Gastrocnemius medialis (tissue), 4 donors: ENCODE measurements around the gene PEX16. TPM values are rescaled to one million over a fixed set of nuclear protein-coding genes. Genes with fewer than 3 reads are reported as not detected.

Source experiments
- ATAC-seq, 2 donors: fragments of 150-250 bp; one replicate each; pipeline ENCODE4 v1.9.1; 2016
- DNase-seq, 2 donors: peaks; one replicate each; pipeline ENCODE4 v3.0.0-alpha.2; 2019
- H3K27ac ChIP-seq, 4 donors: fragments of 200-600 bp; sonication (generic); 1 replicate in 1 of 4; 2 replicates in 3 of 4; pipeline ENCODE4 v1.5.1; 2016 to 2018; ENCODE audit warnings: mild to moderate bottlenecking in 2 of 4, moderate library complexity in 1 of 4
- H3K27me3 ChIP-seq, 3 donors: fragments of 200-600 bp; sonication (generic) in 2 of 3; 1 replicate in 1 of 3; 2 replicates in 2 of 3; pipeline versions ENCODE4 v1.5.1 to v1.6.0; 2016 to 2019; ENCODE audit warnings: mild to moderate bottlenecking in 1 of 3, moderate library complexity in 1 of 3
- H3K36me3 ChIP-seq, 2 donors: fragments of 200-600 bp; sonication (generic) in 1 of 2; one replicate each; pipeline ENCODE4 v1.5.1; 2017 to 2018
- H3K4me1 ChIP-seq, 2 donors: fragments of 200-600 bp; sonication (generic) in 1 of 2; one replicate each; pipeline ENCODE4 v1.5.1; 2016 to 2017; ENCODE audit warnings: mild to moderate bottlenecking in 2 of 2
- H3K4me3 ChIP-seq, 4 donors: fragments of 200-600 bp; sonication (generic) in 3 of 4; 1 replicate in 1 of 4; 2 replicates in 3 of 4; pipeline ENCODE4 v1.5.1; 2016 to 2019; ENCODE audit warnings: mild to moderate bottlenecking in 2 of 4
- H3K9me3 ChIP-seq, 3 donors: fragments of 200-600 bp; sonication (generic) in 2 of 3; 1 replicate in 1 of 3; 2 replicates in 2 of 3; pipeline ENCODE4 v1.5.1; 2016 to 2019
- POLR2A ChIP-seq, 2 donors: fragments of 450-650 bp; IDR thresholded peaks; one replicate each; pipeline ENCODE4 v1.6.1; 2017; ENCODE audit warnings: antibody characterized with exemption in 2 of 2, mild to moderate bottlenecking in 2 of 2, moderate library complexity in 2 of 2
- in situ Hi-C, 4 donors: fragments of 200-750 bp; cut with MboI; loops; one replicate each; pipeline versions ENCODE4 v1.15.0 to v1.8.0; 2017; ENCODE audit warnings: low sequenced_read_pairs in 4 of 4
- intact Hi-C: fragments of 100-400 bp; cut with DNase I; formaldehyde crosslinking; loops from one replicate; pipeline ENCODE4 v1.15.1; 2023; ENCODE audit warnings: low total_unique reads
- total RNA-seq, 4 donors: library from RNA; depleted of rRNA; stranded (reverse); fragments of >200 nt; gene quantifications; one replicate each; pipeline versions ENCODE4 v1.1.0 to v1.2.3, GENCODE V29; 2016
- TF ChIP-seq, protein P1 (sequence below), 5 experiments: fragments of 450-650 bp in 3 of 5; fragments of 200-600 bp in 2 of 5; sonication (generic) in 2 of 5; IDR thresholded peaks in 4 of 5; conservative IDR thresholded peaks in 1 of 5; 1 replicate in 4 of 5; 2 replicates in 1 of 5; pipeline ENCODE4 v1.5.1; 2016 to 2019; ENCODE audit warnings: antibody characterized with exemption in 5 of 5, mild to moderate bottlenecking in 3 of 5, moderate library complexity in 3 of 5

PEX16 gene
- total RNA-seq, 4 donors from 2014 or later = 18.5 to 27.2 (median 20.5) TPM

- Histone ChIP-seq H3K4me3 (no peak overlapping the region), H3K27ac (peak overlapping the region in 3 of 4 donors; percentile 9 to 46 (median 39)), H3K4me1 (peaks cover 10 to 12% of the 10 kb centered on the region in 2 donors), H3K36me3 (peaks cover 0 to 51% of the 10 kb centered on the region in 2 donors), H3K27me3 (no peaks in the 10 kb centered on the region), H3K9me3 (no peaks in the 10 kb centered on the region)
- intact Hi-C loops (no loop called here), in situ Hi-C loops (no loop called here)
- no peak for TF ChIP-seq POLR2A (IDR thresholded peaks at IDR 0.05)
- TF ChIP-seq, protein P1, sequence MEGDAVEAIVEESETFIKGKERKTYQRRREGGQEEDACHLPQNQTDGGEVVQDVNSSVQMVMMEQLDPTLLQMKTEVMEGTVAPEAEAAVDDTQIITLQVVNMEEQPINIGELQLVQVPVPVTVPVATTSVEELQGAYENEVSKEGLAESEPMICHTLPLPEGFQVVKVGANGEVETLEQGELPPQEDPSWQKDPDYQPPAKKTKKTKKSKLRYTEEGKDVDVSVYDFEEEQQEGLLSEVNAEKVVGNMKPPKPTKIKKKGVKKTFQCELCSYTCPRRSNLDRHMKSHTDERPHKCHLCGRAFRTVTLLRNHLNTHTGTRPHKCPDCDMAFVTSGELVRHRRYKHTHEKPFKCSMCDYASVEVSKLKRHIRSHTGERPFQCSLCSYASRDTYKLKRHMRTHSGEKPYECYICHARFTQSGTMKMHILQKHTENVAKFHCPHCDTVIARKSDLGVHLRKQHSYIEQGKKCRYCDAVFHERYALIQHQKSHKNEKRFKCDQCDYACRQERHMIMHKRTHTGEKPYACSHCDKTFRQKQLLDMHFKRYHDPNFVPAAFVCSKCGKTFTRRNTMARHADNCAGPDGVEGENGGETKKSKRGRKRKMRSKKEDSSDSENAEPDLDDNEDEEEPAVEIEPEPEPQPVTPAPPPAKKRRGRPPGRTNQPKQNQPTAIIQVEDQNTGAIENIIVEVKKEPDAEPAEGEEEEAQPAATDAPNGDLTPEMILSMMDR (IDR thresholded peaks at IDR 0.05 in 4 of 5, conservative IDR thresholded peaks at IDR 0.05 in 1 of 5) = no peak
- ATAC-seq (peak; percentile 52 to 66), DNase-seq (no peak)
These were observed 27.8 kb upstream of the PEX16 start for GRCh38 chr11:45945397-45945999.

DNA sequence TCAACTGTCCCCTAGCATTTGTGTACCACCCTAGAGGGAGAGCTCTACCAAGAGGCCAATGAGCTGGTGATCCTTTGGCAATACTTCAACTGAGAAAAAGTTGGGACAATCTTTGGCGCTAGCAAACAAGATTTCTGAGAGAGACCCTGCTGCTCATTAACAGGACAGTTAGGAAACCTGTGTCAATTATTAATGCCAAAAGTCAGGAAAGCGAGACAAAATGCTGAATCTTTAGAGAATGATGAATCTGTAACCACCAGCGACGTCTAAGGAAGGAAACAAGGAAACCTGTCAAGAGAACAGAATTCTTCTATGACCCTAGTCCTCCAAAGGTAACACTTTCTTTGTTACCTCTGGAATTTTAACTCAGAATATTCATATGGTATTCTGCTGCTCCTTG, 24.7 kb upstream of the PEX16 start:
- H3K27me3 ChIP-seq = no peaks in the 10 kb centered on the region
- intact Hi-C loops (no loop called here), in situ Hi-C loops (no loop called here)
- H3K4me1 ChIP-seq = peaks cover 10 to 12% of the 10 kb centered on the region in 2 donors
- H3K36me3 ChIP-seq = peaks cover 0 to 29% of the 10 kb centered on the region in 2 donors
- no peak overlapping the region for H3K4me3 ChIP-seq
- ATAC-seq (no peak), DNase-seq (no peak)
- no peaks in the 10 kb centered on the region for H3K9me3 ChIP-seq
- TF ChIP-seq POLR2A (IDR thresholded peaks at IDR 0.05) = no peak
- TF ChIP-seq, protein P1 (IDR thresholded peaks at IDR 0.05 in 4 of 5, conservative IDR thresholded peaks at IDR 0.05 in 1 of 5) = no peak
- no peak overlapping the region for H3K27ac ChIP-seq

DNA sequence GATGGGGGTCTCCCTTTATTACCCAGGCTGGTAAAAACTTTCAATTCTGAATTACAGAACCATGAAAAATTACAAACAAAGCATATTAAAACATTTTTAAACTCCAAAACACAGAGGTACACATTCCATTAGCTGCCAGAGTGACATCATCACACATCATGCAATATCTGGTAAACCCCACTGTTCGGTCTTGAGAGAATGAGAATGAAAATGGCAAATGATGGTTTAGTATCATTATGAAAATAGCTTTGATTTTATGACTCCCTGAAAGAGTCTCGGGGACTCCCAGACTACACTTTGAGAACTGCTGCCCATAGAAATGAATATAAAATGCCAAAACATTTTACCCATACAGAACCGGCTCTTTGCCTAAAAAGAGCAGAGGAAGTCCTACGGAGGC, 23.6 kb upstream of the PEX16 start:
- Histone ChIP-seq H3K9me3 (no peaks in the 10 kb centered on the region), H3K27me3 (no peaks in the 10 kb centered on the region), H3K27ac (no peak overlapping the region), H3K36me3 (peaks cover 0 to 31% of the 10 kb centered on the region in 2 donors), H3K4me1 (peaks cover 10 to 17% of the 10 kb centered on the region in 2 donors), H3K4me3 (no peak overlapping the region)
- in situ Hi-C loops (no loop called here), intact Hi-C loops (no loop called here)
- DNase-seq (no peak), ATAC-seq (no peak)
- no peak for TF ChIP-seq POLR2A (IDR thresholded peaks at IDR 0.05)
- TF ChIP-seq, protein P1 (IDR thresholded peaks at IDR 0.05 in 4 of 5, conservative IDR thresholded peaks at IDR 0.05 in 1 of 5) = no peak

- Histone ChIP-seq H3K36me3 (peaks cover 0 to 30% of the 10 kb centered on the region in 2 donors), H3K27ac (no peak overlapping the region), H3K27me3 (no peaks in the 10 kb centered on the region), H3K4me3 (no peak overlapping the region), H3K4me1 (peaks cover 0 to 7% of the 10 kb centered on the region in 2 donors), H3K9me3 (no peaks in the 10 kb centered on the region)
- ATAC-seq (no peak), DNase-seq (no peak)
- intact Hi-C loops = no loop called here
- in situ Hi-C loops = no loop called here
- TF ChIP-seq, protein P1 (IDR thresholded peaks at IDR 0.05 in 4 of 5, conservative IDR thresholded peaks at IDR 0.05 in 1 of 5) = no peak
- TF ChIP-seq POLR2A (IDR thresholded peaks at IDR 0.05) = no peak
These were observed 22.2 kb upstream of the PEX16 start for GRCh38 chr11:45939836-45940235.

- Histone ChIP-seq H3K4me1 (peaks cover 0 to 7% of the 10 kb centered on the region in 2 donors), H3K4me3 (no peak overlapping the region), H3K9me3 (no peaks in the 10 kb centered on the region), H3K27me3 (no peaks in the 10 kb centered on the region), H3K36me3 (peaks cover 0 to 47% of the 10 kb centered on the region in 2 donors), H3K27ac (no peak overlapping the region)
- in situ Hi-C loops = no loop called here
- ATAC-seq = no peak
- DNase-seq = no peak
- TF ChIP-seq, protein P1 (IDR thresholded peaks at IDR 0.05 in 4 of 5, conservative IDR thresholded peaks at IDR 0.05 in 1 of 5) = no peak
- TF ChIP-seq POLR2A (IDR thresholded peaks at IDR 0.05) = no peak
- intact Hi-C loops = no loop called here
These were observed 20.2 kb upstream of the PEX16 start for GRCh38 chr11:45937916-45938315.
